ENCODE results near the gene AKNA.

AKNA gene

DNA sequence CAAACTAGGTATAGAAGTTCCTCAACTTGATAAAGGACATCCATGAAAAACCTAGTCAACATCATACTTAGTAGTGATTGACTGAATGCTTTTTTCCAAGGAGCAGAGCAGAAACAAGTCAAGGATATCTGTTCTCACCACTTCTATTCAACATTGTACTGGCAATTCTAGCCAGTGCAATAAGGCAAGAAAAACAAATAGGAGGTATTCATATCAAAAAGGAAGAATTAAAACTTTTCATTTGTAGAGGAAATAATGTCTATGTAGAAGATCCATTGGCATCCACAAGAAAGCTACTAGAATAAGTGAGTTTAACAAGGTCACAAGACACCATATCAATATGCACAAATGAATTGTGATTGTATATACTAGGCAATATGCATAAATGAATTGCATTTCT is 93.1 kb downstream of the AKNA start:
- no peak for DNase-seq

DNA sequence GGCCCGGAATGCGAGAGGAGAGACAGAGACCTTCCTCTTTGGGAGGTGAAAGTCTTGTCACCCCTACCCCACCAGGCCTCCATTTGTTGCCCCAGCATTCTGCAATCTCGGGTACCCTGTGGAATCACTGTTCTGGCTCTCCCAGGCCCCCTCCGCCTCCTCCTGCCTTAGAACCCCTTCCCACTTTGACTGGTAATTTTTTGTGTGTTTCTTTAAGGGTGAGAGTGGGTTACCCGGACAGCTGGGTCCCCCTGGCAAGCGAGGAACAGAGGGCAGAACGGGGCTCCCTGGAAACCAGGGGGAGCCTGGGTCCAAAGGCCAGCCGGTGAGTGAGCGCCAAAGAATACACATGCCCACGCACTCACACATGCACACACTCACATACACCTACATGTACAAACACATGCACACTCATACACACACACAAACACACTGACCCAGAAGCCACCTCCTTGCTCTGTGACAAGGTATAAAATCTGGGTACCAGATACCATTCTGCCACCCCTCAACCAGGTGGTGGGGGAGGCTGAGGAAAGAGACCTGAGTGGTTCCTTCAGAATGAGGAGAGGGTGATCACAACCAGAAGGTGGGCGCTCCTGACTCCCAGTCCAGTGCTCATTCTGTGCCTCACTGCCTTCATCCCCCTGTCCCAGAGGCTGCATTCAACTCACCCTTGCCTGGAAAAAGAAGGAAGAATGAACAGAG is 95.7 kb downstream of the AKNA start:
- DNase-seq, result no peak

DNA sequence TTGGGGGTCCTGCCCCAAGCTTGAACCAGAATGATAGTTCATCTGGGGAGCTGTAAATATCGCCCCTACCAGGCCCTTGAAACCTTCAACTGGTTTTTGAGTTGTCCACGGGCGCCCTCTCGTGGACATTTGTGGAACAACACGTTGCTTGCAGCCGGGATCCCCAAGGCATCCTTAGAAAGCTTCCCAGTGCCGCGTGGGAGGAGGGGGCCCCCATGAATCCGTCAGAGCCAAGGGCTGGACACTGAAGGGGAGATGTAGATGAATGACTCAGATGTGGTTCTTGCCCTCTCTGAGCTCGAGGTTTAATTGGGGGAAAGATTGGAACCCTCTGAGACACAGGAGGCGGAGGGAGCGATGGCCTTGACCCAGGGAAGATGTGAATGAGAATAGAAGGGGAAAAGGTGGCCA is 96.7 kb downstream of the AKNA start:
- peak; percentile 9 for DNase-seq

DNA sequence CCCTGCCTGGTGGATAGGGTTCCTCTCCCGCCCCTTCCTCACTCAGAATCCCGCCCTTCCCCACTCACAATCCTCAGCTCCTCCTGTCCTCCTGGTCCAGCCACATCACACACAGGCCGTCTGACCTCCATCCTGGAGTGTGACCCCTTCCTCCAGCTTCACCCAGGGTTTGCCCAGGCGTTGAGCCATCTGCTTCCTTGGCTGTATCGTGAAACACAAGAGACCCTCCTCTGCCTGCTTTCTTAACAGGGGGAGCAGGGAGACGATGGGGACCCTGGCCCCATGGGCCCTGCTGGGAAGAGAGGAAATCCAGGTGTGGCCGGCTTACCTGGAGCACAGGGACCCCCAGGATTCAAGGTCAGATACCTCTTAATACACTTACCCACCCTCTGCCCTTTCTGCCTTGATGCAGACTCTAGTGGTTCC is 97.2 kb downstream of the AKNA start:
- no peak for DNase-seq

DNA sequence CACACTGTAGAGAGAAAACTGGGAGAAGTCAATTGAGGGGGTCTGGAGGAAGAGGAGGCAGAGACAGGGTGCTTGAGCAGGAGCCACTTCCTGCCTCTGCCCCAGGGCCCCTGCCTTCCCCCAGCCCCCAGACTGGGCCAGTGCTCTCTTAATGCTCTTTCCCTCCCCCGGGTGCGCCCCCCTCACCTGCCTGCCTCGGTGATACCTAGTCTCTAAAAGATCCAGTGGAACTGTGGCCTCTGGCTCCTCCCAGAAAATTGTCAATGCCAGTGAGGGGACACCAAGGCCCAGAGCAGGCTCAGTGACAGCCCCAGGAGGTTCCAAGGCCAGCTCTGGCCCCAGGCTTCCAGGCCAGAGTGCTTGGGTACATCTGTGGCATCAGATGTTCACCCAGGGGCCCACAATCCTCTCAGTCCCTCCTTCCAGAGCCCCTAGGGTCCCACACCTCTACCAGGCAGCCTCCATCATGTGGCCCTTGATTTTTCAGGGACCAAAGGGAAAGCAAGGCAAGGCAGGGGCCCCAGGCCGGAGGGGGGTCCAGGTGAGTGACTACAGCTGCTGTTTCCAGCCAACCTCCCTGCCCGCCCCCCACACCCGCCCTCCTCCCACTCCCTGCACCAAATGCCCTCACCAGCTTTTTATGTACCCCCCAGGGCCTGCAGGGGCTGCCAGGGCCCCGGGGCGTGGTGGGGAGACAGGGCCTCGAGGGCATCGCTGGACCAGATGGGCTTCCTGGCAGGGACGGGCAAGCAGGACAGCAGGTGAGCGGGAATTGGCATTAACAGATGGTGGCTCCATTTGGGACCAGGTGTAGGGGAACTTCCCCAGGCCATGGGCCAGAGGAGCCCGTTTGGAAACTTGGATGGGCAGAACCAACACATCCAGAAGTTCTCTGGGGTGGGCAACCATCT is 98.0 kb downstream of the AKNA start:
- no peak for DNase-seq

DNA sequence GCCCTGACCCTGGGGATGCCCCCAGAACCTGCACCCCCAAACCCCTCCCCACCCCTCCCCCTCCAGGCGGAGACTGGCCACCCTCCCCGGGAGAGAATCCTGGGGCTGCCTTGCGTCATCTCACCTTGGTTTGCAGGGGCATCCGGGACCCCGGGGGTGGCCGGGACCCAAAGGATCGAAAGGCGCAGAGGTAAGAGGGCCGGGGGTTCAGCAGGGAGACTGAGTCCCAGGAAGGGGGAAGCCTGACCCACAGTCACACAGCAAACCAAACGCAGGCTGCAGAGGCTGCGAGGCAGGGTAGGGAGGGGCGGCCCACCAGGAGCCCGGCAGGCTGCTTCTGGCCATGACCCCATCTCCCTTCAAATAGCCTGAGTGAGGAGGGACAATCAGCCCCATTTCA is 98.7 kb downstream of the AKNA start:
- no peak for DNase-seq

DNA sequence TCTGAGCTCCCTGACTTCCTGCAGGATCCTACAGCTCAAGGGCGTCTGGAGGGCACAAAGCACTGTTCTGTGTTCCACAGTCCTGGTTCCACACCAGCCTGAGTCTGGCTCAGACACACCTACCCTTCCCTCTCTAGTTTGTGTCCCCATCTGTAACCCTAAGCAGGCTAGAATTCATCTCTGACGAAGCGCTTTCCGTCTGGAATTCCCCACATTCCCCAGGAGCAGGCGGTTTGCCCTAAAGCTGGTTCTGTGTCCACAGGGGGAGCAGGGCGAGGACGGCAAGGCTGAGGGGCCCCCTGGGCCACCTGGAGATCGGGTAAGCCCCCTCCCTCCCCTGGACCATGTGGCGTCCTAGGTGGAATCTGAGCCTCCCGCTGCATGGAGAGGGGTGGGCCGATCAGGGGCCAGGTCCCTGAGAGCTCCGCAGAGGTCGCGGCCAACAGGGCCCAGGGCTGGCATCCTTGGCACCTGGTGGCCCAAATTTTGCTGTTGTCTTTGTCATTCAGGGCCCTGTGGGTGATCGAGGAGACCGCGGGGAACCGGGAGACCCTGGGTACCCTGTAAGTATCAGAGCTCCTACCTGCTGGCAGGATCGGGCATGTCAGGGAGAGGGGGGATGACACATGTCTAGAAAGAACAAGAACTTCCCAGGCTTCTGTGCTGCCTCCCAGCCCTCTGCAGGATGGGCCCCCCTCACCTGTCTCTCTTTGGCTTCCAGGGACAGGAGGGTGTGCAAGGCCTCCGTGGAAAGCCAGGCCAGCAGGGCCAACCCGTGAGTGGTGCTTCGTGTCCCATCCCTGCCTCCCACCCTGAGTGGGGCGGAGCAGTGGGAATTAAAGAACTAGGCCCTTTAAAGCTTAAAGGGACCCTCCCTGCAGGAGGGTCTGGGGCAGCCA is 99.3 kb downstream of the AKNA start:
- DNase-seq, result no peak

DNA sequence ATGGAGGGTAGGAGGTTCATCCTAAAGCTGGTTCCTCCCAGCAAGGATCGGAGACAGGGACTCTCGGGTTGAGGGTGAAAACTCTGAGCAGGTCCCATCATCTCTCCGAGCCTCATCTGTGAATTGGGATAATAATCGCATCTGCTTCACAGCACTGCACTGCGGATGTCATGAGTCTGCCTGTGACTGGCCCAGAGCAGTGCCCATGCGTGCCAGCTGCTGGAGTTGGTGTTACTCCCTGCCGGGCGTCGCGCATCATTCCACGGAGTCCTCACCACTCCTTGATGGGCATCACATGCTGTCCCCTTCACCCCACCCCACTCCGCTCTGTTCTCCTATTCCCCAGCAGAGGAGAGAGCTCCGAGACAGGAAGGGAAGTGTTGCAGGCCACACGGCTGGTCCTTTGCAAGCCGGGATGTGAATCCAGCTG is 100.0 kb downstream of the AKNA start:
- no peak for DNase-seq

DNA sequence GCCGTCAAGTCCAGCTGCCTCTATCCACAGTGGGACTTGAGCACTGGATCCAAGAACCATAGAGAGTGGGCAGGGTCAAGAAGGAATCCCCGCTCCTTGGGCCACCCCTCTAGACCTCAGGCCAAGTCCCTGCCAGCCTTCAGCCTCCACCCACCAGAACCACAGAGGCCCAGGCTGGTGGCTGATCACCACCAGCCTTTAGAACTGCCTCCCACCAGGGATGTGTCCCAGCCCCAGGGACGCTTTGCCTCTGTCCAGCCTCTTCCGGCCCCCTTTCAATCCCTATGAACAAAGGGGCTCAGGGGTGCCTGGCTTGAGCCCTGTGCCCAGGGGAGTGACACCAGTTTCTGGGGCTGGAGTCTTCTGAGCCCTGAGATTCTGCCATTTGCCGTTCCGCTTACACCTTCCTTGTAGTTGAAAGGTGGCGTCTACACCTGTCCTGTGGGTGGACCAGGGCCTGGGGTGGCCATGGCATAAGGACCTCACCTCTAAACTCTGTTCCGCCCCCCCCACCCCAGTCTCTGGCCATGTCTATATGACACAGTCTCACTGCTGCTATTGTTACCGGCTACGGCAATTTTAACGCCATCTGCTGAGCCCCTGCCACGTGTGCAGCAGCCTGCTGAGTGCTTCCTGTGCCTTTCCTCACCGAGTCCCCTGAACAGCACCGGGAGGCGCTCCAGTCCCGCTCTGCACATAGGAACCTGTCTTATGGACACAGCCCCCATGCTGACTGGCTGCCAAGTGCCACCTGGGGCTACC is 100.6 kb downstream of the AKNA start:
- peak; percentile 36 for DNase-seq

DNA sequence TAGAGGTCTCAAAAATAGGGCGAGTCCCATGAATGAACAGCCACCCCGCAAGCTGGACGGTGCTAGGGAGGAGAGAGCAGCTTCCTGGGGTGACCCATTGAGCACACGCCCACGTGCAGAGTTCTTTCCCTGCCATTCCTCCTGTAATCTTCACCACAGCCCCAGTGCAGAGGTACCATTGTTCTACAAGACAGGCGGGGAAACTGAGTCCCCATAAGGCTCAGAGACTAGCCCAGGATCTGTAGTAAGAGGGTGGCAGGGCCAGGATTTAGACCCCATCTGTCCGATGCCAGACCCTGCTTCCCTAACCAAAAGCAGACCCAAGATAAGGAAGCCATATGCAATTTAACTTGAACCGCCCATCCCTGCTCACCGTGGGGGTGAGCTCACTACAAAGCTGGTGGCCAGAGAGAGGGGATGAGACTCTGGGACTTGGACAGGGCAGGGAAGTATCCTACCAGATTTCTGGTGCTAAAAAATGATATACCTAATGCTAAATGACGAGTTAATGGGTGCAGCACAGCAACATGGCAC is 101.6 kb downstream of the AKNA start:
- DNase-seq, result no peak

DNA sequence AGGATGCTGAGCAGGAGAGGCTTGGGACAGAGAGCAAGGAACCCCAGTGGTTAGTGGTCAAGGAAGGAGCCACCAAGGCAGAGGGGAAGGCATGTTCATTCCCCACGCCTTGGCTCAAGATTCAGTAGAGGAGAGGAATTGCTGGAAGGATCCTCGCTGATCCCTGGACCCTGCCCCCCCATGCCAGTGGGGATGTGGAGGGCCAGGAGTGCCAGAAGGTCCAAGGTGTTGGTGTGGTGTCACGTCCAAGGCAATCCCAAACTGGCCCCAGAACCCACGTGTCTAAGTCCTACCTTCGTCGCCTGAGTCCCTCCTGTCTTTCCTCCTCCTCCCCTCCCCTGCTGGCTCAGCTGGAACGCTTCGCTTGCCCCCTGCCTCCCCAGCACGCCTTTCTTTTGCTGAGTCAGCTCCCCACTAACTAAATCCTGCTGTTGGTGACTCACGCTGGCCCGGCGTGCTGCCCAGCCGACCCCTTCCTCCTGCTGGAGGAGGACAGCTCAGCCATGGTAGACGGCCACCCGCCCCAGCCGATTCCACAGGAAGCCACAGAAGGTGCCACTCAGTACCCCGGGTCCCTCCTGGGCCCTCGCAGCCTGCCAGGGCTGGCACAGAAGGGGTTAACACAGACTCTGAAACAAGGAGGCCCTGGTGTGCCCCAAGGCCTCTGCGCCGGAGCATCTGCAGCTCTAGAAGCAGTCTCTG is 102.5 kb downstream of the AKNA start:
- no peak for DNase-seq

DNA sequence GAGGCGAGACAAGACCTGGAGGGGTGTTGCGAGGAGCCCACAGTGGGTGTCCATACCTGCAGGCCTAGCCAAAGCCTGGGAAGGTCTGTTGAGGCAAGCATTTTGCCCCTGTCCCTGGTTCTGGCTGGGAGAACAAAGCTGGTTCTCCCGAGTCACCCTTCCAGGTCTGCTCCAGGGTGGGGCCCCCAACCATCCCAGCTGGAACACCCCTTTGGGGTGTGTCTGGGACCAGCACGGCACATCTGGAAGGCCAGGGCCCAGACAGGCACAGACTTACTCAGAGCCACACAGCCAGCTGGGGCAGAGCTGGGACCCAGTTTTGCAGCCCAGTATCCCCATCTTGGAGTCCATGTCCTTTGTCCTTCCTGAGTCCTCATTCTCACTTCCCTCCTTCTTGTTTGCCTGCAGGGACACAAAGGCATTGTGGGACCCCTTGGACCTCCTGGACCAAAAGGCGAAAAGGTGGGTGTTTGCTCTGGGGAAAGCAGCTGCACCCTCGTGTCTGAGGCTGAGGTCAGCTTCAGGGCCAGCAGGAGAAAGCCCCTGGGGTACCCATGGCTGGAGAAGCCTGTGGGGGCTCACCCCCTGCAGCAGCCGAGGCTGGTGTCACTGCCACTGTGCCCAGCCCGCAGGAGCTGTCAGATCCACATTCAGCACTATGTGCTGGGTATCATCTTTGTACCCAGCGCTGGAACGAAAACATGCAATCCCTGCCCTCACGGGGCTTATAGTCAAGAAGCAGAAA is 103.3 kb downstream of the AKNA start:
- DNase-seq, result no peak
